IPS-20b (cell line): Measurements from ENCODE around the gene TMCC3.
A peak's percentile ranks its signal among the peaks of the same experiment; 100 is the strongest.

ENCODE experiments used
- H3K27ac ChIP-seq: one replicate; pipeline ENCODE4 v1.5.1; 2013; ENCODE audit warnings: low read length
- H3K27me3 ChIP-seq: 2 replicates; pipeline ENCODE4 v1.6.1; 2013; ENCODE audit warnings: mild to moderate bottlenecking, low read length, inconsistent platforms; ENCODE audit not compliant: insufficient read depth
- H3K36me3 ChIP-seq: 2 replicates; pipeline ENCODE4 v1.6.1; 2013; ENCODE audit warnings: low read depth, mild to moderate bottlenecking, inconsistent platforms, low read length, moderate library complexity; ENCODE audit not compliant: insufficient read depth
- H3K4me1 ChIP-seq: 2 replicates; pipeline ENCODE4 v1.6.1; 2013; ENCODE audit warnings: mild to moderate bottlenecking, control low read depth, inconsistent platforms, low read length, moderate library complexity; ENCODE audit not compliant: insufficient read depth
- H3K4me3 ChIP-seq: 2 replicates; pipeline ENCODE4 v1.5.1; 2013; ENCODE audit warnings: mild to moderate bottlenecking, low read length, inconsistent platforms
- H3K9ac ChIP-seq: 2 replicates; pipeline ENCODE4 v1.6.1; 2013; ENCODE audit warnings: low read depth, mild to moderate bottlenecking, inconsistent platforms, low read length, moderate library complexity
- H3K9me3 ChIP-seq: 2 replicates; pipeline ENCODE4 v1.6.1; 2013; ENCODE audit warnings: mild to moderate bottlenecking, low read depth, low read length, inconsistent platforms; ENCODE audit not compliant: insufficient read depth

TMCC3 gene

DNA sequence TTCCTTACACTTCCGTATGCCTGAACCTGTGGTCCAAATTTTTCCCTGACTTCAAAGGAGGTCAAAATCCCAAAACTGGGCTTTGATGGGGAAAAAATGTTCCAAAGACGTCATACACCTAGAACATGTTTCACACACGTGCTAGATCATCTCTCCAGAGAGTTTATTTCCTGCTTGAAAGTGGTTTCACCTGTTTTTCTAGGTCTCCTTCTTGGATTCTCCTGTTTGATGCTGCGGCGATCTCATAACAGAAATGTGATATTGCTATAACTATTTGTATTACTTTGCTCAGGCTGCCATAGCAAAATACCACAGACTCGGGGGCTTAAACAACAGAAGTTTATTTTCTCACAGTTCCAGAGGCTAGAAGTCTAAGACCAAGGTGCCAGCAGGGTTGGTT, 19.7 kb upstream of the TMCC3 start:
- H3K4me3 ChIP-seq, result no peak overlapping the region
- H3K9ac ChIP-seq, result no peak overlapping the region
- no peaks in the 10 kb centered on the region for H3K27me3 ChIP-seq
- no peak overlapping the region for H3K27ac ChIP-seq
- no peaks in the 10 kb centered on the region for H3K36me3 ChIP-seq
- no peaks in the 10 kb centered on the region for H3K4me1 ChIP-seq
- H3K9me3 ChIP-seq, result no peaks in the 10 kb centered on the region

DNA sequence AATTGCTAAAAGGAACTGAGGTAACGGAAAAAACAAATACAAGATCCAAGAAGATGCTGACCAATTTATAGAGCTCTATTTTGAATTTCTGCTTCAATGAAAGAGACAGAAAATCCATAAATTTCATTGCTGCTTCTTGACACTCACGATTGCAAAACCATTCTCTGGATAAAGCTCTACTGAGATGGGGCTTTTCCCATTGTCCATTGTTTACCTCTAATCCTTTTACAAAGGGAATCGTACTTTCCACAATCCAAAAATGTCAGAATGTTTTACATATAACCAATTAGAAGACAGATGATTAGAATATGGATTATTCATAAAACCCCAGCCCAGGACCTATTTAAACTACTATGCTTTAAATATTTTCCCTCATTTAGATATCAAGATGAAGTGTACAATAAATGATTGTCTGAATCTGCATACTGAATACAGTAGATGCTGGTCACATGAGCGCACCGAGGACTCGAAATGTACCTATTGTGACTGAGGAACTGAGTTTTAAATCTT, 16.7 kb upstream of the TMCC3 start:
- Histone ChIP-seq H3K4me1 (no peaks in the 10 kb centered on the region), H3K27me3 (no peaks in the 10 kb centered on the region), H3K9ac (no peak overlapping the region), H3K36me3 (no peaks in the 10 kb centered on the region), H3K27ac (no peak overlapping the region), H3K4me3 (no peak overlapping the region), H3K9me3 (no peaks in the 10 kb centered on the region)

DNA sequence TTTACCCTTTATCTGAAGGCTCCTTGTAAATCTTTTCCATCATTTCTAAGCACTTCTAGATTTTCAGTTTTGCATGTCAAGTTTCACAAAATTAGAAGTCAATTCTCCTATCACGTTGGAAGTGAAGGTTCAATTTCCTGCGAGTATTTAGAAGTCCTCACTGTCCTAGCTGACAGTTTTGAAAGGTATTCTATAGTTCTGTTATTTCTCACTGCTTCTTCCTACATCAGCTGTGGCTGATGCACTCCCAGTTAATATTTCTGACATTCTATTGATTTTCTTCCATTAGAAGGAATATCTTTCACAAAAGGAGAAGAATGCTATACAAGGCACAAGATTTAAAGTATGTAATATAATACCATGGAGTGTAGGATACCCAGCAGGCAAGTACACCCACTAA, 15.8 kb upstream of the TMCC3 start:
- Histone ChIP-seq H3K4me3 (no peak overlapping the region), H3K9ac (no peak overlapping the region), H3K4me1 (no peaks in the 10 kb centered on the region), H3K27ac (no peak overlapping the region), H3K27me3 (no peaks in the 10 kb centered on the region), H3K9me3 (no peaks in the 10 kb centered on the region), H3K36me3 (no peaks in the 10 kb centered on the region)

DNA sequence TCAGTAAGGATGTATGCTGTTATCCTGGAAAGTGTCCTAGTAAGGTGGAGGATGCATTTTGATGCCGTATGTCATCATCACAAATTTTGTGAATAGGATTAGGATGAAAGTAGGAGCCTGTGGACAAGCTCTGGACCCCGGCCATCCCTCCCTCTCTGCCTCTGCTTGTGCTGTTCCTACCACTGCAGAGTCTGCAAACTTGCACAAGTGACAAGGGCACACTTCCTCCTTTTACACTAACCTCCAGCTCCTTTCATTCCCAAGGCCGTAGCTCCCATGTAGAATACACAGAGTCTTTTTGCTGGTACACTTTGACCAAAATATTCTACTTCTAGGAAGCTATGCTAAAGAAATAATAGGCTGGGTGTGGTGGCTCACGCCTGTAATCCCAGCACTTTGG, 13.3 kb upstream of the TMCC3 start:
- no peaks in the 10 kb centered on the region for H3K27me3 ChIP-seq
- no peak overlapping the region for H3K9ac ChIP-seq
- no peaks in the 10 kb centered on the region for H3K9me3 ChIP-seq
- H3K36me3 ChIP-seq, result no peaks in the 10 kb centered on the region
- peaks cover 9% of the 10 kb centered on the region for H3K4me1 ChIP-seq
- H3K27ac ChIP-seq, result no peak overlapping the region
- H3K4me3 ChIP-seq, result no peak overlapping the region

DNA sequence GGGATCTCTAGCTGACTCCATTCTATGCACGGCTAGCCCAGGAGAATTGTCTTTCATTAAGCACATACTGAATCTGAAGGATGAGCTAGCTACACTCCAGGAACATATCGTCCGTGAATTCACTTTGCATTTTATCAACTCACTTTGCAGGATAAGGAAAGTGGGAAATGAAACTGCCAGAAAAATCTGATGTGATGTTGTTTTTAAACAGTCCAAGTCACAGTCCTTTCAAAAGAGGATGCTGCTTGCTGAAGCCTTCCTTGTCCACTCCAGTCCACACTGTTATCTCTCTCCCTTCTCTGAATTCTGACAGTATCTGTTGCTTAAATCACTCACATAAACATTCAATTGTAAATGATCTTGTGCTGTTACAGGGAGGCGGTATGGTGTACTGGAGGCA, 12.7 kb upstream of the TMCC3 start:
- no peaks in the 10 kb centered on the region for H3K27me3 ChIP-seq
- H3K9ac ChIP-seq, result no peak overlapping the region
- H3K27ac ChIP-seq, result no peak overlapping the region
- H3K4me1 ChIP-seq, result peaks cover 11% of the 10 kb centered on the region
- no peaks in the 10 kb centered on the region for H3K36me3 ChIP-seq
- no peak overlapping the region for H3K4me3 ChIP-seq
- no peaks in the 10 kb centered on the region for H3K9me3 ChIP-seq

DNA sequence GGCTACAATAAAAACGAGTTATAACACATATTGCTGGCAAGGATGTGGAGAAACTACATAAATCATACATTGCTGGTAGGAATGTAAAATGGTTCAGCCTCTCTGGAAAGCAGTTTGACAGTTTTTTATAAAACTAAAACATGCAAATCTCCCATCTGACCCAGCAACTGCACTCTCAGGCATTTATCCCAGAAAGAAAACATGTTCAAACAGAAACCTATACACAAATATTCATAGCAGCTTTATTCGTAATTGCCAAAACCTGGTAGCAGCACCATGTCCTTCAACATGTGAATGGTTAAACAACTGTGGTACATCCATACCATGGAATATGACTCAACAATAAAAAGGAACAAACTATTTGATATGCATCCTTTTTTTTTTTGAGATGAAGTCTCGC, 10.1 kb upstream of the TMCC3 start:
- Histone ChIP-seq H3K4me3 (no peak overlapping the region), H3K27ac (no peak overlapping the region), H3K9me3 (no peaks in the 10 kb centered on the region), H3K4me1 (peaks cover 11% of the 10 kb centered on the region), H3K9ac (no peak overlapping the region), H3K27me3 (no peaks in the 10 kb centered on the region), H3K36me3 (no peaks in the 10 kb centered on the region)

DNA sequence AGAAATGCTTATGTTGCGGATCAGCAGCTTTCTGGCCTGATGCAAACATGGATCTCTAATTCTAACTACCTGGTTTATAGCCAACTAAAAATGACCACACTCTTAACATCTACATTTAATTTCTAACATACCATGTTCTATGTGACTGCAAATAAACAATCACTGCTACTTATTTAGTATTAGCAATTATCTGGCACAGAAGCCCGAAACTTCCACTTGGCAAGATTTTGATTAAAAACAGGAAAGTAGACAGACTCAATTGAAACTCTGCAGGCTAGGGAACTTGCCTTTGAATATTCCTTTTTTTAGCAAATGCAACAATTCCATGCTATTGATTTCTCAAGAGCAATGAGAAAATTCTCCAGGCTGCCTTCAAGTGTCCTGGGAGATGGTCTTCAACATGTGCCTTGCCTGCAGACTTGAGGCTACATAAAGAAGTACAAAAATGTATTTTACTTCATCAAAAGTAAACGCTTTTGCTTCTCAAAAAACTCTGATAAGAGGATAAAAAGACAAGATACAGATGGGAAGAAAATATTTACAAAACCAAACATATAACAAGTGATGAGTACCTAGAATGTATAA, 9.1 kb upstream of the TMCC3 start:
- Histone ChIP-seq H3K9me3 (no peaks in the 10 kb centered on the region), H3K4me3 (no peak overlapping the region), H3K9ac (no peak overlapping the region), H3K27me3 (no peaks in the 10 kb centered on the region), H3K4me1 (peaks cover 11% of the 10 kb centered on the region), H3K27ac (no peak overlapping the region), H3K36me3 (no peaks in the 10 kb centered on the region)

DNA sequence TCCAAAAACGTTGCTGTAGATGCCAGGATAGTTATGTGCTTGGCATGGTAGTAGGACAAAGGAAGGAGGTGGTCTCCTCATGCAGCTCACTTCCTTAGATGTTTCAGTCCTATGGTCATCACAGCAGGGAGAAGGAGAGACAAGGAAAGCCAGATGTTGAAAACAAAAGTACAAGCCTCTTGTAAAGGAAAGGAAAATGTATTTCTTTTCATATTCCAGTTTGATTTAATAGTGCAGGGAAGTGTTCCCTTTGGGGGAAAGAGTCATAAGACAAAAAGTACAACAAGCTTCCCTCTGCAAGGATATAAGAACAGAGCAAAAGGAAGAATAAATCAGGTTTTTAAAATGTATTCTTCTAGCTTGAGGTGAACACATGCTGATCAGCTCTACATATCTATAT, 8.6 kb upstream of the TMCC3 start:
- Histone ChIP-seq H3K4me1 (peaks cover 11% of the 10 kb centered on the region), H3K36me3 (no peaks in the 10 kb centered on the region), H3K4me3 (no peak overlapping the region), H3K9me3 (no peaks in the 10 kb centered on the region), H3K9ac (no peak overlapping the region), H3K27ac (no peak overlapping the region), H3K27me3 (no peaks in the 10 kb centered on the region)

DNA sequence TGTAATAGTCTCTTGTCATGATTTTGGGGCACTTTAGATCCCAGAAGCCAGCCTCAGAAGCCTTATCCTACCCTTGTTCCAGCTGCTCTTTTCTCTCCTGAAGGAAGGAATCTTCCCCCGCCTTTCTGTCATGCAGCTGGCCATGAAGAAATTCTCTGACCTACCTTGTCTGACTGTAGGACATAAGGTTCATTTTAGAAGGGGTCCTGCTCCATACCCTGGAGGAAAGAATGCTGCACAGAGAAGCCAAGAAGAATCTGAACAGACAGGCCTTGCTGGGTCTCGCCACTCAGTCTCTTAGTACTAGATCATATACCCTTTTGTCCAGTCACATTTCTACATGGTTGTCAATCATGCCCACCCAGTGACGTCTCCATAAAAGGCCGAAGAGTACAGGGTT, 6.2 kb upstream of the TMCC3 start:
- Histone ChIP-seq H3K9ac (no peak overlapping the region), H3K4me3 (no peak overlapping the region), H3K9me3 (no peaks in the 10 kb centered on the region), H3K4me1 (peaks cover 11% of the 10 kb centered on the region), H3K27me3 (peaks cover 5% of the 10 kb centered on the region; the same call in 1 of the 2 replicates), H3K27ac (no peak overlapping the region), H3K36me3 (no peaks in the 10 kb centered on the region)

DNA sequence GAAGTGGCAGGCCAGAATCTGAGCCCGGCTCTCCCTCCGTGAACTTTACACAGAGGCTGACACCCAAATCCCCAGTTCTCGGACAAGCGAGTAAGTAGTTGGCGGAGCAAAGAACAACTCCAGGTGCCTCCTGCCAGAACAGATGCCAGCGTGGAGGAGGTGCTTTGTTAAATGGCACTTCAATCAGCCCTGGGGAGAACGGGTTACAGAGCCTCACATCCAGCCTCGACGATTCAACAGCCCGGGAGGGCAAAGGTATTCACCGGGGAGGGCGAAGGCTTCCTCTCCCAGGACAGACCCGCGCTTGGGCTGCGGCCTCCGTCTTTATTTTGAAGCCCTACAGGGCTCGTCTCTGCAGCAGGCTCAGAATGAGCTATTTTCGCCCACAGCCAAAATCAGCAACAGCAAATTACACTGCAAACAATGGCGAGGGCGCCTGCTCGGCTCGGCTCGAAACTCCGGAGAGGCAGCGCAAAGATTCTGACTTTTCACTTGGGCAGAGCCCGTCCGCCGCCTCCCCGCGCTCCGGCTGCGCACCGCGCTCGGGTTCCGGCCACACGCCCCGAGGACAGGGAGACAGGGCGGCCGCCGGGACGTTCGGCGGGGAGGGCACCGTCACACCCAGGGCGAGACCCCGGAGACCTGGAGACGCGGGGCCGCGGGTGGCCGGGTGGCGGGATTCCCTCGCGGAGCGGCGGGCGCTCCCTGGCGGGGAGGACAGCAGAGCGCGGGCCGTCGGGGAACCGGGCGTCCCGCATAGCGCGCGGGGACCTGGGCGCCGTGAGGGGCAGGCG, 811 bp downstream of the TMCC3 start:
- H3K9ac ChIP-seq, result peak overlapping the region; percentile 69; the same call in 1 of the 2 replicates
- H3K36me3 ChIP-seq, result no peaks in the 10 kb centered on the region
- H3K9me3 ChIP-seq, result no peaks in the 10 kb centered on the region
- H3K27me3 ChIP-seq, result peaks cover 42% of the 10 kb centered on the region
- peak overlapping the region; percentile 78 for H3K4me3 ChIP-seq
- no peak overlapping the region for H3K27ac ChIP-seq
- H3K4me1 ChIP-seq, result no peaks in the 10 kb centered on the region

DNA sequence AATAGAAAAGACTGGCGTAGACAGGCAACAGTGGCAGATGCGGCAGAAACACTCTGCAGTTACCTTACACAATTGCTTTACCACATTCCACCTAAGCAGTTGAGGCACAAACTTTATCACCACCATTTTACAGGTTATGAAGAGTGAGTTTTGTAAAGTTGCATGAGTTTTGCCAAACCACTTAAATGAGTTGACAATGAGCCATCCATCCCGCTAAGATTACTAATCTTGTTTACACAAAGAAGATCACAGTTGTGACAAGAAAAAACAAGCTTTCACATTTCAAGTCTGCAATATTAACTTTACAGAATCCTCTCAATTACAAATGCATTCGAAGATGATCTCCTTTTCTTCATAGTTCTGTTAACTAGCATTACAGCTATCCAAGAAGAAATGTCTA, 1.8 kb downstream of the TMCC3 start:
- Histone ChIP-seq H3K9ac (no peak overlapping the region), H3K4me1 (no peaks in the 10 kb centered on the region), H3K36me3 (no peaks in the 10 kb centered on the region), H3K27me3 (peaks cover 42% of the 10 kb centered on the region), H3K27ac (no peak overlapping the region), H3K4me3 (no peak overlapping the region), H3K9me3 (no peaks in the 10 kb centered on the region)
